Neural cell (in vitro differentiated cells): Measurements from ENCODE around the gene DNAH17. TPM values are rescaled to one million over a fixed set of nuclear protein-coding genes. Genes with fewer than 3 reads are reported as not detected.

ENCODE experiments used
- H2AFZ ChIP-seq: fragments of 200-600, 300-800 bp; sonication (generic), shearing (Covaris generic); 2 replicates; pipeline ENCODE4 v1.6.0; 2014; ENCODE audit warnings: low read depth, mild to moderate bottlenecking, antibody characterized with exemption, low read length, moderate library complexity
- H3F3A ChIP-seq: fragments of 200-600 bp; shearing (Covaris generic); 2 replicates; pipeline ENCODE4 v1.6.1; 2016; ENCODE audit warnings: mild to moderate bottlenecking, moderate library complexity, mixed read lengths, antibody characterized with exemption, low read length; ENCODE audit not compliant: insufficient read depth, poor library complexity, severe bottlenecking
- H3K27ac ChIP-seq: fragments of 200-600, 300-800 bp; sonication (generic), shearing (Covaris generic); 2 replicates; pipeline ENCODE4 v1.5.1; 2014; ENCODE audit warnings: mild to moderate bottlenecking, low read length, moderate library complexity
- H3K27me3 ChIP-seq: fragments of 300-800, 200-600 bp; sonication (generic), shearing (Covaris generic); 2 replicates; pipeline ENCODE4 v1.6.0; 2014; ENCODE audit warnings: mild to moderate bottlenecking, low read depth, low read length, moderate library complexity; ENCODE audit not compliant: insufficient read depth
- H3K36me3 ChIP-seq: fragments of 300-800, 200-600 bp; sonication (generic), shearing (Covaris generic); 2 replicates; pipeline ENCODE4 v1.5.1; 2014; ENCODE audit warnings: mild to moderate bottlenecking, antibody characterized with exemption, low read length, moderate library complexity; ENCODE audit not compliant: insufficient read depth
- H3K4me2 ChIP-seq: fragments of 300-800, 200-600 bp; sonication (generic), shearing (Covaris generic); 2 replicates; pipeline ENCODE4 v1.6.0; 2014; ENCODE audit warnings: mild to moderate bottlenecking, low read length
- H3K4me3 ChIP-seq: fragments of 300-800, 200-600 bp; sonication (generic), shearing (Covaris generic); 2 replicates; pipeline ENCODE4 v1.5.1; 2014; ENCODE audit warnings: mild to moderate bottlenecking, low read length, moderate library complexity
- H3K79me2 ChIP-seq: fragments of 200-600 bp; shearing (Covaris generic); replicated peaks from 2 replicates; pipeline ENCODE4 v1.6.0; 2014; ENCODE audit warnings: mild to moderate bottlenecking, low read length, moderate library complexity; ENCODE audit not compliant: insufficient read depth
- H3K9ac ChIP-seq: fragments of 300-800, 200-600 bp; sonication (generic), shearing (Covaris generic); 2 replicates; pipeline ENCODE4 v1.6.1; 2016; ENCODE audit warnings: mild to moderate bottlenecking, low read length, mixed read lengths
- H3K9me2 ChIP-seq: fragments of 200-600 bp; shearing (Covaris generic); 2 replicates; pipeline ENCODE4 v1.6.1; 2016; ENCODE audit warnings: mild to moderate bottlenecking, low read length, mixed read lengths; ENCODE audit not compliant: insufficient read depth
- H3K9me3 ChIP-seq: fragments of 200-600, 300-800 bp; sonication (generic), shearing (Covaris generic); 2 replicates; pipeline ENCODE4 v1.6.1; 2016; ENCODE audit warnings: mild to moderate bottlenecking, mixed run types, low read length, moderate library complexity, mixed read lengths
- H4K20me1 ChIP-seq: fragments of 200-600 bp; shearing (Covaris generic); 2 replicates; pipeline ENCODE4 v1.6.1; 2016; ENCODE audit warnings: mild to moderate bottlenecking, mixed run types; ENCODE audit not compliant: insufficient read depth
- CTCF ChIP-seq: fragments of 450-650 bp; IDR thresholded peaks from 2 replicates; pipeline ENCODE4 v1.5.1; 2014; ENCODE audit warnings: antibody characterized with exemption, mild to moderate bottlenecking, moderate library complexity; ENCODE audit not compliant: poor library complexity, severe bottlenecking
- EP300 ChIP-seq: fragments of 450-650 bp; conservative IDR thresholded peaks from 2 replicates; pipeline ENCODE4 v1.6.1; 2014; ENCODE audit warnings: antibody characterized with exemption, mild to moderate bottlenecking, moderate library complexity; ENCODE audit not compliant: poor library complexity, severe bottlenecking
- EZH2 ChIP-seq: fragments of 200-600, 300-800 bp; shearing (Covaris generic), sonication (generic); IDR thresholded peaks from 2 replicates; pipeline ENCODE4 v1.6.1; 2014; ENCODE audit warnings: antibody characterized with exemption, low read length, borderline replicate concordance, mild to moderate bottlenecking; ENCODE audit not compliant: insufficient read depth, poor library complexity, severe bottlenecking
- MXI1 ChIP-seq: fragments of 450-650 bp; conservative IDR thresholded peaks from 2 replicates; pipeline ENCODE4 v1.6.1; 2014; ENCODE audit warnings: antibody characterized with exemption, mild to moderate bottlenecking; ENCODE audit not compliant: poor library complexity, severe bottlenecking
- POLR2AphosphoS5 ChIP-seq: IDR thresholded peaks from 2 replicates; pipeline ENCODE4 v1.6.1; 2012
- RAD21 ChIP-seq: fragments of 450-650 bp; conservative IDR thresholded peaks from 2 replicates; pipeline ENCODE4 v1.6.1; 2014; ENCODE audit warnings: antibody characterized with exemption, mild to moderate bottlenecking, moderate library complexity
- REST ChIP-seq: IDR thresholded peaks from 2 replicates; pipeline ENCODE4 v1.6.1; 2012; ENCODE audit warnings: borderline replicate concordance
- SMC3 ChIP-seq: fragments of 450-650 bp; conservative IDR thresholded peaks from 2 replicates; pipeline ENCODE4 v1.6.1; 2014; ENCODE audit warnings: antibody characterized with exemption, mild to moderate bottlenecking, moderate library complexity; ENCODE audit not compliant: poor library complexity
- TAF1 ChIP-seq: IDR thresholded peaks from 2 replicates; pipeline ENCODE4 v1.6.1; 2012; ENCODE audit warnings: low read depth
- polyA plus RNA-seq: library from polyadenylated mRNA; depleted of rRNA; stranded (reverse); fragments of >200 nt; gene quantifications from 2 replicates; pipeline ENCODE4 v1.2.3, GENCODE V29; 2014

Gene DNAH17
- polyA plus RNA-seq, 1 donor from 2014 or later: not detected

GRCh38 chr17:78431692-78431958, 145.6 kb downstream of the DNAH17 start:
- TF ChIP-seq RAD21 (no peak), CTCF (no peak), MXI1 (no peak), EZH2 (no peak), REST (no peak), POLR2AphosphoS5 (no peak), SMC3 (no peak), EP300 (no peak), TAF1 (no peak)
- no peak overlapping the region for H3K27ac ChIP-seq
- no peak overlapping the region for H3K9ac ChIP-seq
- H3K4me2 ChIP-seq: no peak overlapping the region
- no peaks in the 10 kb centered on the region for H3K36me3 ChIP-seq
- no peaks in the 10 kb centered on the region for H3K27me3 ChIP-seq
- H4K20me1 ChIP-seq: no peaks in the 10 kb centered on the region
- H3F3A ChIP-seq: no peaks in the 10 kb centered on the region
- H3K79me2 ChIP-seq: no peaks in the 10 kb centered on the region
- no peak overlapping the region for H3K4me3 ChIP-seq
- no peaks in the 10 kb centered on the region for H3K9me2 ChIP-seq
- no peaks in the 10 kb centered on the region for H3K9me3 ChIP-seq
- no peak overlapping the region for H2AFZ ChIP-seq

- Histone ChIP-seq H2AFZ (no peak overlapping the region), H3K79me2 (no peaks in the 10 kb centered on the region), H3K9me2 (no peaks in the 10 kb centered on the region), H3K36me3 (no peaks in the 10 kb centered on the region), H4K20me1 (no peaks in the 10 kb centered on the region), H3K4me2 (no peak overlapping the region), H3K4me3 (no peak overlapping the region), H3K9me3 (no peaks in the 10 kb centered on the region), H3F3A (no peaks in the 10 kb centered on the region), H3K9ac (no peak overlapping the region), H3K27me3 (no peaks in the 10 kb centered on the region), H3K27ac (no peak overlapping the region)
- no peak for TF ChIP-seq EZH2
- TF ChIP-seq SMC3: no peak
- no peak for TF ChIP-seq MXI1
- no peak for TF ChIP-seq REST
- TF ChIP-seq TAF1: no peak
- no peak for TF ChIP-seq RAD21
- TF ChIP-seq POLR2AphosphoS5: no peak
- TF ChIP-seq EP300: no peak
- TF ChIP-seq CTCF: no peak
Observed at GRCh38 chr17:78430892-78431691, 146.1 kb downstream of the DNAH17 start.
